HFF-Myc (cell line): ENCODE measurements around the gene ZNF407.

Source experiments
- DNase-seq: peaks from one replicate; pipeline ENCODE4 v3.0.0-alpha.2; 2011; ENCODE audit warnings: low read depth; ENCODE audit errors: extremely low read depth
- H3K4me3 ChIP-seq: replicated peaks from 2 replicates; pipeline ENCODE4 v1.5.1; 2011; ENCODE audit warnings: low read depth, mild to moderate bottlenecking, control low read depth, low read length
- TF ChIP-seq, protein P1 (sequence below): IDR thresholded peaks from 2 replicates; pipeline ENCODE4 v1.5.1; 2012; ENCODE audit warnings: mild to moderate bottlenecking, low read depth, low read length, control low read depth; ENCODE audit errors: missing control alignments

The ZNF407 gene

DNA sequence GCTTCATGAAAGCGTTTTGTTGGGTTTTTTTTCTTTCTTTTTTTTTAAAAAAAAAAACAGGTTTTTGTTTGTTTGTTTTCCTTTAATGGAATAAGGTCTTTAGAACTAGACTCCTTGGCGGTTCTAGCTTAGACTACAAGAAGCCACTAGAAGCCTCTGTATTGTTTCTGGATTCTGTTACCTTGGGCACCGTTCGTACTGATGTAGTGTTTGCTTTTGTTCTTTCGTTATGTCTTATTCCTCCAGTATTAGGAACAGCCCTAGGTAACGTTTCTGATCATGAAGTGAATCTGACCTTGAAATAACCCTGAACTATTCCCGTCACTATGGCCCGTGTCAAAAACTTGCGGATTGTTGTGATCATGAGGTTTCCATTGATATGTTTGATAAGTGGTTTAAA is 446.6 kb downstream of the ZNF407 start:
- DNase-seq: no peak

DNA sequence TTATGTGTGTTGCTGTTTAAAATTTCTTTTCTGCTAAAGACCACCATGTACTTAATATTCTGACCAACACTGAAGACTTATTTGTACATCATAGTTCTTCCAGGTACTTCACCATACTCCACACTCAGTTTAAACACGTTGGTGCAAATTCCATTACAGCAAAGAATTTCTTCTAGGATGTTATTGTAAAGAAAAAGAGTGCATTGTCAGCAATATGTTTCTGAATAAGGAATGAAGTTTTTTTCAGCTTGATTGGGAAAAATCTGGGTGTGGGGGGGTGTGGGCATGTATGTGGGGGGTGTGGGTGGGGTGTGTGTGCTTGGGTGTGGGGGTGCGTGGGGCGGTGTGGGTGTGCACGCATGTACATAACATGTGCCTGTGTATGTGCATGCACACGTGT is 447.1 kb downstream of the ZNF407 start:
- TF ChIP-seq, protein P1, sequence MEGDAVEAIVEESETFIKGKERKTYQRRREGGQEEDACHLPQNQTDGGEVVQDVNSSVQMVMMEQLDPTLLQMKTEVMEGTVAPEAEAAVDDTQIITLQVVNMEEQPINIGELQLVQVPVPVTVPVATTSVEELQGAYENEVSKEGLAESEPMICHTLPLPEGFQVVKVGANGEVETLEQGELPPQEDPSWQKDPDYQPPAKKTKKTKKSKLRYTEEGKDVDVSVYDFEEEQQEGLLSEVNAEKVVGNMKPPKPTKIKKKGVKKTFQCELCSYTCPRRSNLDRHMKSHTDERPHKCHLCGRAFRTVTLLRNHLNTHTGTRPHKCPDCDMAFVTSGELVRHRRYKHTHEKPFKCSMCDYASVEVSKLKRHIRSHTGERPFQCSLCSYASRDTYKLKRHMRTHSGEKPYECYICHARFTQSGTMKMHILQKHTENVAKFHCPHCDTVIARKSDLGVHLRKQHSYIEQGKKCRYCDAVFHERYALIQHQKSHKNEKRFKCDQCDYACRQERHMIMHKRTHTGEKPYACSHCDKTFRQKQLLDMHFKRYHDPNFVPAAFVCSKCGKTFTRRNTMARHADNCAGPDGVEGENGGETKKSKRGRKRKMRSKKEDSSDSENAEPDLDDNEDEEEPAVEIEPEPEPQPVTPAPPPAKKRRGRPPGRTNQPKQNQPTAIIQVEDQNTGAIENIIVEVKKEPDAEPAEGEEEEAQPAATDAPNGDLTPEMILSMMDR: no peak
- DNase-seq: no peak
- H3K4me3 ChIP-seq: no peak overlapping the region

More for the DNA sequence above, 446.6 kb downstream of the ZNF407 start:
- TF ChIP-seq, protein P1: no peak
- no peak overlapping the region for H3K4me3 ChIP-seq

DNA sequence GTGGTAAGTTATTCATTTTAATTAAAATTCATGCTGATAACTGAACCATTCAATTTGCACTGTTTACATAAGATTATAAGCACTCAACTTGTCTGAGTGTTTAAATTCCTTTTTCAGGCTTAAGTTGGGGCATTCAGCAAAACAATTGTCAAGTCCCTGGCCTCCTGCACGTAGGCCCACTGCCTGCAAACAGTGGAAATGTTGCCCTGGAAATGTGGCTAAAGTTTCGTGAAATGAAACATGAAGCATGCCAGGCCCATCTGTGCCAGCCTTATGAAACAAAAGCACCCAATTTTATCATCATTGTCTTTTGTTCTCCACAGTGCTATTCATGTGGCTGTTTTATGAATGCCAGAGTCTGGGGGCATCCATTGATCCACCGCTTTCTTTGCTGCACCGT is 447.6 kb downstream of the ZNF407 start:
- TF ChIP-seq, protein P1: no peak
- no peak for DNase-seq

DNA sequence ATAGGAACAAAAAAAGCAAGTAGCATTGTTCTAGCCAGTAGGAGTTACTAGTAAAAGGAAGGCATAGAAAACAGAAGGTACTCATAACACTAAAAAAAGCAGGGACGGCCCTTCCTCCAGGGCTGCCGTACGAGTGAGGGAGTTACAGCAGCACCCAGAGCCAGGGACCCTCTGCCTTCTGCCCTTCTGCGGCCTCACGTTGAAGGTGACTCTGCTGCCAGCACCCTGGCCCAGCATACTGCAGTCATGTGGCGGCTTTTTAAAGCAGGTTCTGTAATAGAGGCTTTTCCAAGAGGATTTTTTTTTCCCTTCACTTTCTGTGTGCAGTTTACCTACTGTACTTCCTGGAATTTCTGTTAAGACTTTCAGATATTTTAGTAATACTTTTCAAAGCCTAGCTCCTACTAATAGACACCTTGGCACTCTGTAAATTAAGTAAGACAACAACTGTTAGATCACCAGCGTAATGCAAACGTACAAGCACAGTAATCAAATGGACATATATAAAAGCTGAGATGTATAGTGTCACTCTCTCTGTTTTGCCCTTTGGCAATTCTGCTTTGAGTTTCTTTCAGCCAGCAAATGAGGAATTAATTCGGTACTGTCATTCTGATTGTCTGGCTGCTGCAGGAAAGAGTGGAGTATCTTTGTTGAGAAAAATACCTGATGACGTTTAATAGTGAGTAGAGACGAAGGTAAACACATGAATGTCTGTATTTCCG is 449.7 kb downstream of the ZNF407 start:
- no peak overlapping the region for H3K4me3 ChIP-seq
- DNase-seq: no peak
- TF ChIP-seq, protein P1: no peak

More for the DNA sequence above, 447.6 kb downstream of the ZNF407 start:
- H3K4me3 ChIP-seq: no peak overlapping the region

DNA sequence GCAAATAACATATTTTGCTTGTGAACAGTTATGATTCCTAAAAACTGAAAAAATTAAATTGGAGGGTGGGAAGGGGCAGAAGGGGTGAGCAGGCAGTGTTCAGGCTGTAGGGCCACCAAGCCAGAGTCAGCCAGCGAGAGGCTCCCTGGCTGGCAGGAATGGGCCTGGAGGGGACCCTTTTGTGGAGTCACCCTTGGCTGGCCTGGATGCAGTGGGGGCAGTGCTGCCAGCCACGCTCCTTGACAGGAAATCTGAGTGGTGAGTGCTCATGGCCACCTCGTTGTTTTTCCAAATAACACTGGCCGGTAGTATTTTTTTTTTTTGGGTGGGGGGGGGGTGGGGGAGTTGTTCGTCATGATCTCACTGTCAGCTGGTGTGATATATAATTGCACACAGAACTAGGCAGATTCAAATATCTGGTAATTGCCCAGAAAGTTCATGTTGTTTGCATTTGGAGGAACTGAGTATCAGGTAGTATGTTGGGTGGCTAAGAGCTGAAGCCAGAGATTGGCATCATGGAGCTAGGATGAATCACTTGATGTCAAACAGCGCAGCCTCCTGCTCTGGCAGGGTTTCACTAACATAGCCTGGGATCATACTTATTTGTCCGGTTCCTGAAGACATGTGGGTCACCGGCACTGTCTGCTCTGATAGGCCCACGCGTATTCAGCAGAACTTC is 451.2 kb downstream of the ZNF407 start:
- no peak overlapping the region for H3K4me3 ChIP-seq
- TF ChIP-seq, protein P1: no peak
- DNase-seq: no peak

DNA sequence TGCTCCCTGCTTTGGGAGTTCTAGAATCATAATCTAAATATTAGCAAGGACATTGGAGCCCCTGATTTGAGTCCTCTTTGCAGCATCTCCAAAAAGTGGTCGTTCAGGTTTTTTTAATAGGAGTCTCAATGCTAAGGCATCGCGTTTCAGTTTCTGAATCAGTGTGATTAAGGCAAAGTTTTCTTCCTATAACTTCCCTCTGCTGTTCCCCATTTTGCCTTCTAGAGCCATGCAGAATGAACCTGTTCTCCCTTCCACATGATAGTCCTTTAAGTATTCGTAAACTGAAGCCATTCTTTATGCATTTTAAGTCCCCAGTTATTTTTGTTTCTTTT is 451.8 kb downstream of the ZNF407 start:
- TF ChIP-seq, protein P1: no peak
- H3K4me3 ChIP-seq: no peak overlapping the region
- DNase-seq: no peak
